HL-60 (cell line): ENCODE data around the gene BRMS1.
A peak's percentile ranks its signal among the peaks of the same experiment; 100 is the strongest.

Experiments
- DNase-seq, 2 experiments: peaks; one replicate each; pipeline ENCODE4 v3.0.0-alpha.2; 2010 to 2020; ENCODE audit warnings: low read depth in 1 of 2, low spot score in 1 of 2
- H3K27ac ChIP-seq: fragments of 250-450 bp; sonication (Bioruptor Pico); replicated peaks from 2 replicates; pipeline ENCODE4 v1.5.1; 2020; ENCODE audit warnings: mild to moderate bottlenecking, moderate library complexity
- H3K27me3 ChIP-seq: fragments of 250-450 bp; sonication (Bioruptor Pico); 2 replicates; pipeline ENCODE4 v1.5.1; 2021; ENCODE audit warnings: mild to moderate bottlenecking, moderate library complexity; ENCODE audit not compliant: insufficient read depth, poor library complexity, severe bottlenecking
- H3K4me3 ChIP-seq: replicated peaks from 2 replicates; pipeline ENCODE4 v1.5.1; 2011; ENCODE audit warnings: mild to moderate bottlenecking, control low read depth, low read length; ENCODE audit not compliant: insufficient read depth
- CTCF ChIP-seq: IDR thresholded peaks from one replicate; pipeline ENCODE4 v1.5.1; 2011; ENCODE audit warnings: low read length, control low read depth, inconsistent platforms; ENCODE audit not compliant: insufficient read depth
- GABPA ChIP-seq: IDR thresholded peaks from 2 replicates; pipeline ENCODE4 v1.6.1; 2012; ENCODE audit warnings: low read depth
- POLR2AphosphoS5 ChIP-seq: IDR thresholded peaks from 2 replicates; pipeline ENCODE4 v1.6.1; 2012; ENCODE audit warnings: low read depth
- REST ChIP-seq: IDR thresholded peaks from 2 replicates; pipeline ENCODE4 v1.6.1; 2012; ENCODE audit warnings: low read depth; ENCODE audit not compliant: insufficient replicate concordance
- SPI1 ChIP-seq: IDR thresholded peaks from 2 replicates; pipeline ENCODE4 v1.6.1; 2012; ENCODE audit warnings: low read depth, mild to moderate bottlenecking, borderline replicate concordance

Gene BRMS1

GRCh38 chr11:66328302-66329144 lies 16.4 kb downstream of the BRMS1 start:
- no peaks in the 10 kb centered on the region for H3K27me3 ChIP-seq
- no peak overlapping the region for H3K4me3 ChIP-seq
- peak; percentile 63 to 79 for DNase-seq
- TF ChIP-seq REST: no peak
- peak; percentile 81 for TF ChIP-seq CTCF
- no peak overlapping the region for H3K27ac ChIP-seq

- no peak overlapping the region for H3K27ac ChIP-seq
These were observed 16.9 kb downstream of the BRMS1 start for GRCh38 chr11:66328031-66328301.

More at GRCh38 chr11:66328031-66328301, 16.9 kb downstream of the BRMS1 start:
- no peak overlapping the region for H3K4me3 ChIP-seq
- TF ChIP-seq GABPA: no peak
- TF ChIP-seq REST: no peak
- no peak for TF ChIP-seq CTCF
- TF ChIP-seq POLR2AphosphoS5: no peak
- TF ChIP-seq SPI1: no peak
- DNase-seq: no peak
- H3K27me3 ChIP-seq: no peaks in the 10 kb centered on the region
